ENCODE results near the gene LGI1.

The LGI1 gene

GRCh38 chr10:93757801-93758507 is at the start of gene LGI1:
TSS of gene LGI1 (plus strand) at chr10:93757936. CDS start at chr10:93758145, 209 bp downstream.
- no peak for DNase-seq (ENCODE audit: low read depth)

GRCh38 chr10:93710333-93710909 is 47.3 kb upstream of the LGI1 start:
- DNase-seq (ENCODE audit: low read depth), result no peak

GRCh38 chr10:93711891-93712290 is 45.8 kb upstream of the LGI1 start:
- DNase-seq (ENCODE audit: low read depth), result no peak

GRCh38 chr10:93712593-93712992 is 45.1 kb upstream of the LGI1 start:
- no peak for DNase-seq (ENCODE audit: low read depth)

- DNase-seq (ENCODE audit: low read depth), result no peak
These were observed 42.4 kb upstream of the LGI1 start for GRCh38 chr10:93715345-93715744.

- no peak for DNase-seq (ENCODE audit: low read depth)
These were observed 41.0 kb upstream of the LGI1 start for GRCh38 chr10:93716766-93717165.

GRCh38 chr10:93718937-93719725 is 38.6 kb upstream of the LGI1 start:
- no peak for DNase-seq (ENCODE audit: low read depth)

- no peak for DNase-seq (ENCODE audit: low read depth)
These were observed 37.8 kb upstream of the LGI1 start for GRCh38 chr10:93719901-93720300.

GRCh38 chr10:93722550-93722949 is 35.2 kb upstream of the LGI1 start:
- no peak for DNase-seq (ENCODE audit: low read depth)

- DNase-seq (ENCODE audit: low read depth), result no peak
These were observed 34.6 kb upstream of the LGI1 start for GRCh38 chr10:93723153-93723552.

GRCh38 chr10:93726024-93726423 is 31.7 kb upstream of the LGI1 start:
- no peak for DNase-seq (ENCODE audit: low read depth)

GRCh38 chr10:93741367-93741766 is 16.4 kb upstream of the LGI1 start:
- DNase-seq (ENCODE audit: low read depth), result no peak

- DNase-seq (ENCODE audit: low read depth), result no peak
These were observed 14.9 kb upstream of the LGI1 start for GRCh38 chr10:93742633-93743349.

- no peak for DNase-seq (ENCODE audit: low read depth)
These were observed 12.2 kb upstream of the LGI1 start for GRCh38 chr10:93745408-93746065.

- no peak for DNase-seq (ENCODE audit: low read depth)
These were observed 10.9 kb upstream of the LGI1 start for GRCh38 chr10:93746844-93747284.

GRCh38 chr10:93749218-93749799 is 8.4 kb upstream of the LGI1 start:
- DNase-seq (ENCODE audit: low read depth), result no peak

GRCh38 chr10:93751124-93751523 is 6.6 kb upstream of the LGI1 start:
- DNase-seq (ENCODE audit: low read depth), result no peak

GRCh38 chr10:93751832-93752231 is 5.9 kb upstream of the LGI1 start:
- no peak for DNase-seq (ENCODE audit: low read depth)

- no peak for DNase-seq (ENCODE audit: low read depth)
These were observed 5.0 kb upstream of the LGI1 start for GRCh38 chr10:93752761-93753160.

GRCh38 chr10:93753621-93754250 is 4.0 kb upstream of the LGI1 start:
- DNase-seq (ENCODE audit: low read depth), result no peak

GRCh38 chr10:93754761-93755160 is 3.0 kb upstream of the LGI1 start:
- no peak for DNase-seq (ENCODE audit: low read depth)

All from stimulated activated CD4-positive, alpha-beta T cell treated with anti-CD3 and anti-CD28 coated beads, Interleukin-2, amount 100 ng/mL, for 4 hours (primary cell).